Panc1 (cell line): Measurements from ENCODE around the gene C12orf57. TPM values are rescaled to one million over a fixed set of nuclear protein-coding genes. Genes with fewer than 3 reads are reported as not detected.
"Not testable (repeated sequence)": the region's sequence is repeated elsewhere in the genome, so short reads cannot be mapped to it uniquely, and the experiment has no call there.

ENCODE experiments used
- ATAC-seq: fragments of 200-7000 bp; cut with Tn5 transposase; 2 replicates; pipeline ENCODE4 v1.9.1; 2020; ENCODE audit warnings: mild to moderate bottlenecking, moderate library complexity
- BruUV-seq: library from RNA; stranded (reverse); fragments of 400-500 nt; replicated peaks from 2 replicates; lab custom pipeline; 2021; lab: Mats Ljungman, UMichigan
- CTCF ChIA-PET: fragments of 300-600 bp; sonication (Branson Sonifier 250); formaldehyde crosslinking; loops from one replicate; lab custom pipeline; 2022; ENCODE audit warnings: antibody characterized with exemption; lab: Charles Lee
- POLR2A ChIA-PET: fragments of 300-600 bp; sonication (Branson Sonifier 250); formaldehyde crosslinking; loops from one replicate; lab custom pipeline; 2022; ENCODE audit warnings: antibody characterized with exemption; lab: Charles Lee
- DNase-seq: peaks from one replicate; pipeline ENCODE4 v3.0.0-alpha.2; 2010; ENCODE audit warnings: low read depth, low spot score
- H3K27ac ChIP-seq: 2 replicates; pipeline ENCODE4 v1.5.1; 2011; ENCODE audit warnings: mild to moderate bottlenecking, low read length, inconsistent platforms
- H3K27me3 ChIP-seq: fragments of 200-500 bp; sonication (Bioruptor generic); 2 replicates; pipeline ENCODE4 v1.6.0; 2014; ENCODE audit warnings: low read length, inconsistent platforms; ENCODE audit not compliant: control insufficient read depth, insufficient read depth
- H3K36me3 ChIP-seq: fragments of 200-500 bp; sonication (Bioruptor generic); 2 replicates; pipeline ENCODE4 v1.5.1; 2014; ENCODE audit warnings: inconsistent platforms, mild to moderate bottlenecking, low read length, moderate library complexity; ENCODE audit not compliant: control insufficient read depth, insufficient read depth
- H3K4me1 ChIP-seq: 2 replicates; pipeline ENCODE4 v1.5.1; 2011; ENCODE audit warnings: inconsistent platforms, mild to moderate bottlenecking, low read length, moderate library complexity; ENCODE audit not compliant: control insufficient read depth, insufficient read depth
- H3K4me3 ChIP-seq, 2 experiments: 2 replicates each; pipeline ENCODE4 v1.5.1; 2011 to 2012; ENCODE audit warnings: low read depth in 2 of 2, low read length in 2 of 2, mild to moderate bottlenecking in 2 of 2, inconsistent platforms in 1 of 2, moderate library complexity in 1 of 2
- H3K9me3 ChIP-seq: fragments of 200-500 bp; sonication (Bioruptor generic); 2 replicates; pipeline ENCODE4 v1.5.1; 2014; ENCODE audit warnings: low read depth, mild to moderate bottlenecking, inconsistent platforms, low read length, moderate library complexity; ENCODE audit not compliant: control insufficient read depth, insufficient read depth
- POLR2AphosphoS5 ChIP-seq: IDR thresholded peaks from 2 replicates; pipeline ENCODE4 v1.6.1; 2012; ENCODE audit warnings: mild to moderate bottlenecking, low read depth, low read length, moderate library complexity
- REST ChIP-seq, 2 experiments: IDR thresholded peaks; 2 replicates each; pipeline ENCODE4 v1.6.1; 2011 to 2012; ENCODE audit warnings: low read depth in 2 of 2, control low read depth in 1 of 2, low read length in 1 of 2, mild to moderate bottlenecking in 1 of 2, moderate library complexity in 1 of 2; ENCODE audit not compliant: insufficient read depth in 1 of 2
- SIN3A ChIP-seq: IDR thresholded peaks from 2 replicates; pipeline ENCODE4 v1.6.1; 2012; ENCODE audit warnings: low read depth, mild to moderate bottlenecking, low read length, moderate library complexity, borderline replicate concordance; ENCODE audit not compliant: insufficient read depth
- TCF7L2 ChIP-seq: IDR thresholded peaks from 2 replicates; pipeline ENCODE4 v1.6.1; 2011; ENCODE audit warnings: mild to moderate bottlenecking, low read depth, low read length, inconsistent platforms
- in situ Hi-C: cut with HindIII; loops from 2 replicates; pipeline ENCODE4 v1.10.0; 2016; ENCODE audit warnings: low sequenced_read_pairs, low pct_unique_long_range_greater_than_20kb
- intact Hi-C: fragments of 100-400 bp; cut with micrococcal nuclease; formaldehyde crosslinking; loops from one replicate; pipeline ENCODE4 v1.10.0; 2022; ENCODE audit not compliant: unreplicated experiment
- total RNA-seq: library from RNA; stranded (reverse); gene quantifications from one replicate; pipeline ENCODE4 v1.2.1, GENCODE V29; 2021; ENCODE audit not compliant: unreplicated experiment
- TF ChIP-seq, protein P1 (sequence below): fragments of 450-650 bp; IDR thresholded peaks from 2 replicates; pipeline ENCODE4 v1.5.1; 2017; ENCODE audit warnings: mild to moderate bottlenecking

The C12orf57 gene
- total RNA-seq, 1 experiment from 2014 or later = 126 TPM

DNA sequence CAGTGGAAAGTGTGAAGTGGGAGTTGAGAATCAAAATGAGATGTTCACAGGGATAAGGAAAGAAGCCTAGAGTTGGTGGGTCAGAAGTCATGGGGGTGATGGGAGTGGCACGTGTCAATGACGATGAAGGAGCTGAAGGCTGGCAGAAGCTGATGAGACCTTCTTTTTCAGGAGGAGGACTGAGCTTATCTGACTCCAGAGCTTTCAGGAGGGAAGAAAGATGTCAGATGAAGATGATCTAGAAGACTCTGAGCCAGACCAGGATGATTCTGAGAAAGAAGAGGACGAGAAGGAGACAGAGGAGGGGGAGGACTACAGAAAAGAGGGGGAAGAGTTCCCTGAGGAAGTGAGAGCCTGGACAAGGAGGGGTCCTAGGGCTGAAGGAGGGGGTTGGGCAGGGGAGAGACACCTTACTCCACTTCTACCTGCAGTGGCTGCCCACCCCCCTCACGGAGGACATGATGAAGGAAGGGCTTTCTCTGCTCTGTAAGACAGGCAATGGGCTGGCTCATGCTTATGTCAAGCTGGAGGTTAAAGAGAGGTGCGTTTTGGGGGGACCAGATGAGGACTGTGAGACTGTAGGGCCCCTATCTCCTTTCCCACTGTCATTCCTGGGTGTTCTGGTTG is 38.3 kb upstream of the C12orf57 start:
- TF ChIP-seq SIN3A = no peak
- TF ChIP-seq POLR2AphosphoS5 = no peak
- no peak for TF ChIP-seq TCF7L2
- no peak for TF ChIP-seq REST (IDR thresholded peaks at IDR 0.05; ENCODE audit: insufficient read depth in 1 of 2, low read depth in 2 of 2, low read length in 1 of 2)
- TF ChIP-seq, protein P1, sequence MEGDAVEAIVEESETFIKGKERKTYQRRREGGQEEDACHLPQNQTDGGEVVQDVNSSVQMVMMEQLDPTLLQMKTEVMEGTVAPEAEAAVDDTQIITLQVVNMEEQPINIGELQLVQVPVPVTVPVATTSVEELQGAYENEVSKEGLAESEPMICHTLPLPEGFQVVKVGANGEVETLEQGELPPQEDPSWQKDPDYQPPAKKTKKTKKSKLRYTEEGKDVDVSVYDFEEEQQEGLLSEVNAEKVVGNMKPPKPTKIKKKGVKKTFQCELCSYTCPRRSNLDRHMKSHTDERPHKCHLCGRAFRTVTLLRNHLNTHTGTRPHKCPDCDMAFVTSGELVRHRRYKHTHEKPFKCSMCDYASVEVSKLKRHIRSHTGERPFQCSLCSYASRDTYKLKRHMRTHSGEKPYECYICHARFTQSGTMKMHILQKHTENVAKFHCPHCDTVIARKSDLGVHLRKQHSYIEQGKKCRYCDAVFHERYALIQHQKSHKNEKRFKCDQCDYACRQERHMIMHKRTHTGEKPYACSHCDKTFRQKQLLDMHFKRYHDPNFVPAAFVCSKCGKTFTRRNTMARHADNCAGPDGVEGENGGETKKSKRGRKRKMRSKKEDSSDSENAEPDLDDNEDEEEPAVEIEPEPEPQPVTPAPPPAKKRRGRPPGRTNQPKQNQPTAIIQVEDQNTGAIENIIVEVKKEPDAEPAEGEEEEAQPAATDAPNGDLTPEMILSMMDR = no peak
- Histone ChIP-seq H3K27ac (peak overlapping the region; percentile 91; the same call in 1 of the 2 replicates), H3K36me3 (no peaks in the 10 kb centered on the region), H3K27me3 (no peaks in the 10 kb centered on the region), H3K9me3 (no peaks in the 10 kb centered on the region), H3K4me1 (no peaks in the 10 kb centered on the region), H3K4me3 (peak overlapping the region; percentile 79 to 89)
- ChIA-PET POLR2A (interaction anchor here (0.5 to 0.7 kb wide), 3 partner anchors 9 to 372 kb away, joined by 3 to 11 read pairs (median 9); partner anchors contain the start of genes GAPDH and TPI1), CTCF (no interaction called here)
- DNase-seq (no peak), ATAC-seq (no peak)
- BruUV-seq = no TSS peak
- intact Hi-C loops (no loop called here), in situ Hi-C loops (no loop called here)

DNA sequence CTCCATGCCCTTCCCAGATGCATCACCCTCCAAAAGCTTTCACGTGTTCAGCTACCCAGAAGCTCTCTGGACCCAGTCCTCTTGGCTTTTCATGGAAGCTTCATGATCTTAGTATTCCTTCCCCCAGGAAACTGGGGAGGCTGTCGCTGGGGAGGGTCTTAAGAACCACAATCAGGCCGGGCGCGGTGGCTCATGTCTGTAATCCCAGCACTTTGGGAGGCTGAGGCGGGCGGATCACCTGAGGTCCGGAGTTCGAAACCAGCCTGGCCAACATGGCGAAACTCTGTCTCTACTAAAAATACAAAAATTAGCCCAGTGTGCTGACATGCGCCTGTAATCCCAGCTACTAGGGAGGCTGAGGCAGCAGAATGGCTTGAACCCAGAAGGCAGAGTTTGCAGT is 35.7 kb upstream of the C12orf57 start:
- H3K27ac ChIP-seq, intact Hi-C loops, H3K4me1 ChIP-seq, CTCF ChIA-PET, DNase-seq, in situ Hi-C loops, ATAC-seq, H3K9me3 ChIP-seq, BruUV-seq, H3K4me3 ChIP-seq, H3K27me3 ChIP-seq, H3K36me3 ChIP-seq: not testable (repeated sequence)
- POLR2A ChIA-PET = interaction anchor here (0.6 kb wide), 1 partner anchor 61 kb away, joined by 7 read pairs; no protein-coding TSS in a partner anchor
